HEK293 (cell line): ENCODE results near the gene ID1.

ENCODE experiments used
- PBX3 ChIP-seq: sonication (generic); formaldehyde crosslinking; IDR thresholded peaks from 2 replicates; pipeline ENCODE4 v1.8.1; 2022; ENCODE audit warnings: mild to moderate bottlenecking, moderate library complexity, missing genetic modification reagents
- ZBTB17 ChIP-seq: fragments of 450-650 bp; formaldehyde crosslinking; IDR thresholded peaks from 2 replicates; pipeline ENCODE4 v1.5.1; 2016; ENCODE audit warnings: missing biosample characterization, missing genetic modification characterization
- ZNF133 ChIP-seq: fragments of 450-650 bp; formaldehyde crosslinking; IDR thresholded peaks from 2 replicates; pipeline ENCODE4 v1.5.1; 2016; ENCODE audit warnings: missing biosample characterization, missing genetic modification characterization
- TF ChIP-seq, protein P1 (sequence below): fragments of 450-650 bp; formaldehyde crosslinking; IDR thresholded peaks from 2 replicates; pipeline ENCODE4 v1.5.1; 2016; ENCODE audit warnings: missing biosample characterization, missing genetic modification characterization
- TF ChIP-seq, protein P2 (sequence below): fragments of 450-650 bp; formaldehyde crosslinking; optimal IDR thresholded peaks from 2 replicates; pipeline ENCODE3; 2016; ENCODE audit warnings: missing biosample characterization, mild to moderate bottlenecking, missing genetic modification characterization

DNA sequence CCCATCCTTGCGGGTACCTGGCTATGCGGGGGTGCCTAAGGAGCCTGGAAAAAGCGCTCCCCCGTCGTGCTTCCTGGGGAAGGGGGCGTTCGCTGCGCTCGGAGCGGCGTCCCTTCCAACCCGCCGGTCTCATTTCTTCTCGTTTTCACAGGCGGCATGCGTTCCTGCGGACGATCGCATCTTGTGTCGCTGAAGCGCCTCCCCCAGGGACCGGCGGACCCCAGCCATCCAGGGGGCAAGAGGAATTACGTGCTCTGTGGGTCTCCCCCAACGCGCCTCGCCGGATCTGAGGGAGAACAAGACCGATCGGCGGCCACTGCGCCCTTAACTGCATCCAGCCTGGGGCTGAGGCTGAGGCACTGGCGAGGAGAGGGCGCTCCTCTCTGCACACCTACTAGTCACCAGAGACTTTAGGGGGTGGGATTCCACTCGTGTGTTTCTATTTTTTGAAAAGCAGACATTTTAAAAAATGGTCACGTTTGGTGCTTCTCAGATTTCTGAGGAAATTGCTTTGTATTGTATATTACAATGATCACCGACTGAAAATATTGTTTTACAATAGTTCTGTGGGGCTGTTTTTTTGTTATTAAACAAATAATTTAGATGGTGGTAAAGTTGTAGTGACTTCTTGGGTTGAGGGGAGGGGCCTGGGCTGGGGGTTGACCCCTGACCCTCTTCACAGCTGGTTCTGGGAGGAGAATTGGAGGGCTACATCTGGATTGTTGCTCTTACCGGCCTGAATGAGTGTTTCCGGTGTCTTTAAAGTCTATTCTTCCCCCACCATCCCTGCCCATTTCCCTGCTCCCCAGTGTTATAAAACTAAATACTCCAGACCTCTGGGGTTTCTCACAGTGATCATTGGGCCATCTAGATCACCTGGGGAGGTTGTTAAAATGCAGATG lies 1.1 kb downstream of the ID1 start:
- no peak for TF ChIP-seq ZNF133 (tag by site-specific recombination)
- no peak for TF ChIP-seq PBX3 (CRISPR knock-in tag)
- TF ChIP-seq, protein P1, sequence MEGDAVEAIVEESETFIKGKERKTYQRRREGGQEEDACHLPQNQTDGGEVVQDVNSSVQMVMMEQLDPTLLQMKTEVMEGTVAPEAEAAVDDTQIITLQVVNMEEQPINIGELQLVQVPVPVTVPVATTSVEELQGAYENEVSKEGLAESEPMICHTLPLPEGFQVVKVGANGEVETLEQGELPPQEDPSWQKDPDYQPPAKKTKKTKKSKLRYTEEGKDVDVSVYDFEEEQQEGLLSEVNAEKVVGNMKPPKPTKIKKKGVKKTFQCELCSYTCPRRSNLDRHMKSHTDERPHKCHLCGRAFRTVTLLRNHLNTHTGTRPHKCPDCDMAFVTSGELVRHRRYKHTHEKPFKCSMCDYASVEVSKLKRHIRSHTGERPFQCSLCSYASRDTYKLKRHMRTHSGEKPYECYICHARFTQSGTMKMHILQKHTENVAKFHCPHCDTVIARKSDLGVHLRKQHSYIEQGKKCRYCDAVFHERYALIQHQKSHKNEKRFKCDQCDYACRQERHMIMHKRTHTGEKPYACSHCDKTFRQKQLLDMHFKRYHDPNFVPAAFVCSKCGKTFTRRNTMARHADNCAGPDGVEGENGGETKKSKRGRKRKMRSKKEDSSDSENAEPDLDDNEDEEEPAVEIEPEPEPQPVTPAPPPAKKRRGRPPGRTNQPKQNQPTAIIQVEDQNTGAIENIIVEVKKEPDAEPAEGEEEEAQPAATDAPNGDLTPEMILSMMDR (tag by site-specific recombination): no peak; the same call in 1 of the 2 replicates
- TF ChIP-seq, protein P2, sequence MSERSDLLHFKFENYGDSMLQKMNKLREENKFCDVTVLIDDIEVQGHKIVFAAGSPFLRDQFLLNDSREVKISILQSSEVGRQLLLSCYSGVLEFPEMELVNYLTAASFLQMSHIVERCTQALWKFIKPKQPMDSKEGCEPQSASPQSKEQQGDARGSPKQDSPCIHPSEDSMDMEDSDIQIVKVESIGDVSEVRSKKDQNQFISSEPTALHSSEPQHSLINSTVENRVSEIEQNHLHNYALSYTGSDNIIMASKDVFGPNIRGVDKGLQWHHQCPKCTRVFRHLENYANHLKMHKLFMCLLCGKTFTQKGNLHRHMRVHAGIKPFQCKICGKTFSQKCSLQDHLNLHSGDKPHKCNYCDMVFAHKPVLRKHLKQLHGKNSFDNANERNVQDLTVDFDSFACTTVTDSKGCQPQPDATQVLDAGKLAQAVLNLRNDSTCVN: no peak
- TF ChIP-seq ZBTB17 (tag by site-specific recombination): peak; percentile 78
